HG03469 (cell line): ENCODE data around the gene COX11.

ENCODE experiments used
- ATAC-seq: cut with Tn5 transposase; IDR thresholded peaks from one replicate; pipeline ENCODE4 v1.9.1; 2021; ENCODE audit warnings: mild to moderate bottlenecking, moderate library complexity, moderate number of reproducible peaks; ENCODE audit not compliant: unreplicated experiment

The COX11 gene

GRCh38 chr17:54968988-54969332, 506 bp upstream of the COX11 start:
- peak; percentile 4 for ATAC-seq

GRCh38 chr17:54967621-54968261, 713 bp downstream of the COX11 start:
- ATAC-seq = peak; percentile 6

- no peak for ATAC-seq
Observed at GRCh38 chr17:54956791-54957190, 11.7 kb downstream of the COX11 start.

GRCh38 chr17:54951286-54951685, 17.2 kb downstream of the COX11 start:
- no peak for ATAC-seq

- no peak for ATAC-seq
Observed at GRCh38 chr17:54950116-54950515, 18.3 kb downstream of the COX11 start.

- ATAC-seq = no peak
Observed at GRCh38 chr17:54948380-54948779, 20.1 kb downstream of the COX11 start.

- ATAC-seq = no peak
Observed at GRCh38 chr17:54947396-54947795, 21.1 kb downstream of the COX11 start.

- no peak for ATAC-seq
Observed at GRCh38 chr17:54945671-54946070, 22.8 kb downstream of the COX11 start.

GRCh38 chr17:54945231-54945630, 23.2 kb downstream of the COX11 start:
- no peak for ATAC-seq

- ATAC-seq = no peak
Observed at GRCh38 chr17:54944796-54945195, 23.7 kb downstream of the COX11 start.

- ATAC-seq = no peak
Observed at GRCh38 chr17:54941285-54941684, 27.2 kb downstream of the COX11 start.

- no peak for ATAC-seq
Observed at GRCh38 chr17:54937426-54937825, 31.0 kb downstream of the COX11 start.

GRCh38 chr17:54937018-54937417, 31.4 kb downstream of the COX11 start:
- no peak for ATAC-seq

GRCh38 chr17:54935471-54935870, 33.0 kb downstream of the COX11 start:
- no peak for ATAC-seq

- ATAC-seq = no peak
Observed at GRCh38 chr17:54933921-54934320, 34.5 kb downstream of the COX11 start.

- no peak for ATAC-seq
Observed at GRCh38 chr17:54932711-54933110, 35.7 kb downstream of the COX11 start.

GRCh38 chr17:54927525-54927924, 40.9 kb downstream of the COX11 start:
- ATAC-seq = no peak

GRCh38 chr17:54924405-54924804, 44.0 kb downstream of the COX11 start:
- ATAC-seq = no peak

GRCh38 chr17:54920819-54921218, 47.6 kb downstream of the COX11 start:
- no peak for ATAC-seq

- no peak for ATAC-seq
Observed at GRCh38 chr17:54919425-54919824, 49.0 kb downstream of the COX11 start.

GRCh38 chr17:54916721-54917120, 51.7 kb downstream of the COX11 start:
- no peak for ATAC-seq
